ENCODE results near the gene C5AR1. TPM values are rescaled to one million over a fixed set of nuclear protein-coding genes. Genes with fewer than 3 reads are reported as not detected.
A peak's percentile ranks its signal among the peaks of the same experiment; 100 is the strongest.

C5AR1 gene
- total RNA-seq, 1 donor from 2014 or later: 3.7 TPM

DNA sequence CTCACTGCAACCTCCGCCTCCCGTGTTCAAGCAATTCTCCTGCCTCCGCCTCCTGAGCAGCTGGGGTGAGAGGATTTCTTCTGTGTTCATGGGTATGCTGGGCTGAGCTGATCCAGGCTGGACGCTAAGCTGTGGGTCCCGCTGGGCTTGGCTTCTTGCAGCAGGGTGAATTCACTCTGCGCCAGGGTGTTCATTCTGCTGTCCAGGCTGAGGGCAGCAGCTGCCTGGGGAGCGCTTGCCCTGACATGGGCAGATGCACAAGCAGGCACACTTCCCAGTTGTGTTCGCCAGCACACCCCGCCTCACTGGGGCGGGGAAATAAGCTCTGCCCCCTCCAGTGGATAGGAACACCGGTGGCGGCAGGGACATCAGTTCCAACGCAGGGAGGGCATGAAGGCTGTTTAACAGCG lies 42.3 kb upstream of the C5AR1 start:
- H3K9me3 Mint-ChIP-seq (ENCODE audit: low read depth): no peaks in the 10 kb centered on the region
- no peak for TF ChIP-seq CTCF (IDR thresholded peaks at IDR 0.05)
- peaks cover 39% of the 10 kb centered on the region for H3K36me3 Mint-ChIP-seq (ENCODE audit: low read depth)
- H3K27ac Mint-ChIP-seq (ENCODE audit: unreplicated experiment): no peak overlapping the region
- no peak for DNase-seq (ENCODE audit: low spot score)
- no peak overlapping the region for H3K4me3 Mint-ChIP-seq (ENCODE audit: unreplicated experiment)
- peaks cover 6% of the 10 kb centered on the region for H3K4me1 Mint-ChIP-seq (ENCODE audit: low read depth)
- no peaks in the 10 kb centered on the region for H3K27me3 Mint-ChIP-seq (ENCODE audit: low read depth)

- Mint-ChIP-seq H3K36me3 (ENCODE audit: low read depth) (peaks cover 36% of the 10 kb centered on the region), H3K9me3 (ENCODE audit: low read depth) (no peaks in the 10 kb centered on the region), H3K27me3 (ENCODE audit: low read depth) (no peaks in the 10 kb centered on the region), H3K4me1 (ENCODE audit: low read depth) (peaks cover 13% of the 10 kb centered on the region), H3K4me3 (ENCODE audit: unreplicated experiment) (no peak overlapping the region), H3K27ac (ENCODE audit: unreplicated experiment) (no peak overlapping the region)
- DNase-seq (ENCODE audit: low spot score): no peak
- TF ChIP-seq CTCF (IDR thresholded peaks at IDR 0.05): no peak
Measured at GRCh38 chr19:47268028-47268427, 41.6 kb upstream of the C5AR1 start.

GRCh38 chr19:47269596-47269995 lies 40.1 kb upstream of the C5AR1 start:
- H3K27ac Mint-ChIP-seq (ENCODE audit: unreplicated experiment): no peak overlapping the region
- no peak for TF ChIP-seq CTCF (IDR thresholded peaks at IDR 0.05)
- DNase-seq (ENCODE audit: low spot score): no peak
- H3K36me3 Mint-ChIP-seq (ENCODE audit: low read depth): peaks cover 32% of the 10 kb centered on the region
- no peaks in the 10 kb centered on the region for H3K9me3 Mint-ChIP-seq (ENCODE audit: low read depth)
- peaks cover 18% of the 10 kb centered on the region for H3K4me1 Mint-ChIP-seq (ENCODE audit: low read depth)
- H3K4me3 Mint-ChIP-seq (ENCODE audit: unreplicated experiment): no peak overlapping the region
- H3K27me3 Mint-ChIP-seq (ENCODE audit: low read depth): no peaks in the 10 kb centered on the region

- Mint-ChIP-seq H3K36me3 (ENCODE audit: low read depth) (peaks cover 30% of the 10 kb centered on the region), H3K9me3 (ENCODE audit: low read depth) (no peaks in the 10 kb centered on the region), H3K27me3 (ENCODE audit: low read depth) (no peaks in the 10 kb centered on the region), H3K4me1 (ENCODE audit: low read depth) (peaks cover 21% of the 10 kb centered on the region), H3K4me3 (ENCODE audit: unreplicated experiment) (no peak overlapping the region), H3K27ac (ENCODE audit: unreplicated experiment) (no peak overlapping the region)
- DNase-seq (ENCODE audit: low spot score): no peak
- no peak for TF ChIP-seq CTCF (IDR thresholded peaks at IDR 0.05)
Measured at GRCh38 chr19:47270408-47270807, 39.3 kb upstream of the C5AR1 start.

GRCh38 chr19:47271949-47272348 lies 37.7 kb upstream of the C5AR1 start:
- no peak for DNase-seq (ENCODE audit: low spot score)
- H3K36me3 Mint-ChIP-seq (ENCODE audit: low read depth): peaks cover 24% of the 10 kb centered on the region
- H3K27ac Mint-ChIP-seq (ENCODE audit: unreplicated experiment): peak overlapping the region; percentile 92
- TF ChIP-seq CTCF (IDR thresholded peaks at IDR 0.05): no peak
- H3K4me1 Mint-ChIP-seq (ENCODE audit: low read depth): peaks cover 32% of the 10 kb centered on the region
- no peak overlapping the region for H3K4me3 Mint-ChIP-seq (ENCODE audit: unreplicated experiment)
- no peaks in the 10 kb centered on the region for H3K27me3 Mint-ChIP-seq (ENCODE audit: low read depth)
- H3K9me3 Mint-ChIP-seq (ENCODE audit: low read depth): no peaks in the 10 kb centered on the region
